Left lobe of liver (tissue), 2 donors: ENCODE measurements around the gene RPS6KA2. TPM values are rescaled to one million over a fixed set of nuclear protein-coding genes. Genes with fewer than 3 reads are reported as not detected.
A peak's percentile ranks its signal among the peaks of the same experiment; 100 is the strongest.

ENCODE experiments used
- ATAC-seq: fragments of 200-7000 bp; cut with Tn5 transposase; one replicate; pipeline ENCODE4 v1.9.1; 2020; ENCODE audit warnings: mild to moderate bottlenecking, moderate library complexity
- DNase-seq: peaks from one replicate; pipeline ENCODE4 v3.0.0-alpha.2; 2020; ENCODE audit warnings: low spot score
- total RNA-seq: library from RNA; stranded (reverse); gene quantifications from one replicate; pipeline ENCODE4 v1.2.1, GENCODE V29; 2021
- donor health status: DM: no; HTN: no; CAD: no; lungs with moderate emphysema.
- donor health status: DM: no; HTN: yes; CAD: no.

The RPS6KA2 gene
- total RNA-seq, 1 donor from 2014 or later: 12.4 TPM

- no peak for ATAC-seq
- no peak for DNase-seq
These were observed 47.7 kb downstream of the RPS6KA2 start for GRCh38 chr6:166579237-166579850.

- DNase-seq (no peak), ATAC-seq (no peak)
These were observed 48.4 kb downstream of the RPS6KA2 start for GRCh38 chr6:166578536-166579236.

DNA sequence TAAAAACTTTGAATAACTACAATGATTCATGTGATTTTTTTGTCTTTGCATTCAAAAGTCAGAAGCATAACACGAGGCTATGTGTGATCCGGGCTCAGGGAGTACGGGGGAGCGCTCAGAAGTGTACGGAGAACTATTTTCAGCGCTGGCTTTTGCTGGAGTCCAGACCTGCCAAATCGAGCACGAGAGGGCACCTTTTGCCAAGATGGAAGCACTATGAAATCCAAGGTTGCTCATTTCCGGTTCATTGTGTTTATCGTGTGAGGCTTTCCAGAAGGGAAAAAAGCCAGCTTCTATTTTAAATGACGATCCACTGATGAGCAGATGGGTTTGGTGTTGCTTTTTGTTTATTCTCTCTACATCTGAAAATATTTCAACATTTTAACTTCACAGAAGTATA lies 51.8 kb downstream of the RPS6KA2 start:
- DNase-seq (no peak), ATAC-seq (no peak)

- no peak for ATAC-seq
These were observed 53.4 kb downstream of the RPS6KA2 start for GRCh38 chr6:166573511-166574216.

GRCh38 chr6:166572370-166573261 lies 54.4 kb downstream of the RPS6KA2 start:
- no peak for DNase-seq
- ATAC-seq: peak; percentile 84

More at GRCh38 chr6:166573511-166574216, 53.4 kb downstream of the RPS6KA2 start:
- no peak for DNase-seq

GRCh38 chr6:166570929-166571713 lies 55.9 kb downstream of the RPS6KA2 start:
- ATAC-seq: no peak

DNA sequence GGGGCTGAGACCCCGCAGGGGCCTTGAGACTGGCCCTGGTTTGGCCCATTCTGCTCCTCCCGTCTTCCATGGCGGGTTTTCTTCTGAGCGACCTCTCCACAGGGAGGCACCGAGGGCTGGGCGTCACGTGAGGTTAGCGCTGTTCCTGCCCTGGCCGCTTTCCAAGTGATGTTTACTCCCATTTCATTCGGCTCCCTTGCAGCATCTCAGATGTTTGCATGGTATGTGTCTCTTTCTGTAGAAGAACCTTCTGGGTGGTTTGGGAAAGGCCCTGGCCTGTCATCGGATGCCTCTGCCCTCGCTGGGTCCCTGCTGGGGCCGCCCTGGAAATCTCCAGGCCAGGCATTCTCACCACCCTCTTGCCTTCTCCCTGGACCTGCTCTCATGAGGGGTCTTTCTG lies 57.8 kb downstream of the RPS6KA2 start:
- ATAC-seq: no peak
- no peak for DNase-seq

More at GRCh38 chr6:166570929-166571713, 55.9 kb downstream of the RPS6KA2 start:
- no peak for DNase-seq

DNA sequence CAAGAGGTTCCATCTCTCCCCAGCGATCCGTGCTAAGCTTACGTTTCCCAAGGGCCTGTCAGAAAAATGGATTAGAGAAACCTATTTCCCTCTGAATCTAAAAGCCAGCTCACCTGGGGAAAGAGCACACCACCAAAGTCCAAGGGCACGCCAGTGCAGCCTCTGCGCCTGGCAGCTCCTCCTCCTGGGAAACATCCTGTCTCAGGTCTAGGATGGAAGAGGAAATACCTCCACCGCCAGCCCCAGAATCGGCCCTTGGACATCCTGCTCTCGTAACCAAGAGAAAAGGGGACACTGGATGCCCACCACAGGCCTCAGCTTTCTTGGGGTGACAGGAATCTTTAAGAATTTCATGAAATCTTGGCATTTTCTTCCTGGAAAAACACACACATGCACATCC lies 59.2 kb downstream of the RPS6KA2 start:
- no peak for ATAC-seq
- DNase-seq: no peak

DNA sequence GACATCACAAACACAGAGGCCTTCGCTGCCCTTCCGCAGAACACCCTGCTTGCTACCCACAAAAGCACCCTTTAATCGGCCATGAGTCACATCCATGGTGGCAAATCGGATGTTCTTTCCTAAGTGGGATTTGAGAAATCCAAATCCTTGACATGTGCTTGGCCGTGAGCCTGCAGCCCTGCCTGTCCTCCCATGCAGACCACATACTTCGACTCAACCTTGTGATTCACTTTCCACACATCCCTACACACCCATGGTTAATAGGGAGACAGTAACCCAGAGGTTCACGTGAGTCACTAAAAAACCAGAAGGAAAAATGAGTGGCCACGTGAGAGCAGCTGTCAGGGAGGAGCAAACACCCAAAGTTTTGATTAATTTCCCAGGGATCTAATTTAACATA lies 59.9 kb downstream of the RPS6KA2 start:
- no peak for DNase-seq
- ATAC-seq: no peak

GRCh38 chr6:166566026-166567011 lies 60.7 kb downstream of the RPS6KA2 start:
- ATAC-seq: no peak
- no peak for DNase-seq

DNA sequence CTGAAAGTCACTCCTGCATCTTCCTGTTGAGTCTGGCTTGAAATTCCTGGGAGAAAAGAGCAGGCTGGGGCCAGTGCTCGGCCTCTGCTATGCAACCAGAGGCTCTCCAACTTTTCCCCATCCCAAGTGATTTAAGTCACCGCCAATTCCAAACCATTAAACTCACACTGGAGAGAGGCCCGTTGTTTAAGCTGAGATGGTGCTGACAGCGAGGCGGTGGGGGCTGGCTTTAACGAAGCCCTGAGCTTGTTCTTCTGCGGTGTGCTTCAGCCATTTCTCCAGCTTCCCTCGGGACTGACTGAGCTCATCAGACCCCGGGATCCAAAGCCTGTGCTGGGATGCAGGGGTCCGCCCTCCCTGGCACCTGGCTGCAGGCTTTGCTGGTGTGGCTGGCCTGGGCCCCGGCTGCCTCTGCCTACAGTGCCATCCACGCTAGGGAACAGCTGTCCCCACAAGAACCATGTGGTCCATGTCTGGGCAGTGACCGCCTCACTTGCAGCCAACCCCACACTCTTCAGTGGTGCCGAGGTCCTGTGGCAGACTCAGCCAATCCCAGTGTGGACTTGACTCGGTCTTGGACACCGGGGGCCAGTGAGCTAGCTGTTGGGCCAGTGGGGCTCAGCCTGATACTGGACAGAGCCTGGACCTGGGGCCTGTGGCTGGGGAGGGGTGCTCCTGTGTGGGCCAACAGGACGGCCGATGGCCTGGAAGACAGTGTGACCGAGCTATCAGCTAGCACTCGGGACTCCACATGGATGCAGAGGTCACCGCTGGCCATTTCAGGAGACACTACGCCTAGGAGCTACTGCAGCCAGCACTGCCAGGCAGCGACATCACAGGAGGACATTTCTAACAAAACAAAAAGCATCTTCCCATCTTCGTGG lies 61.7 kb downstream of the RPS6KA2 start:
- DNase-seq: no peak
- ATAC-seq: no peak

DNA sequence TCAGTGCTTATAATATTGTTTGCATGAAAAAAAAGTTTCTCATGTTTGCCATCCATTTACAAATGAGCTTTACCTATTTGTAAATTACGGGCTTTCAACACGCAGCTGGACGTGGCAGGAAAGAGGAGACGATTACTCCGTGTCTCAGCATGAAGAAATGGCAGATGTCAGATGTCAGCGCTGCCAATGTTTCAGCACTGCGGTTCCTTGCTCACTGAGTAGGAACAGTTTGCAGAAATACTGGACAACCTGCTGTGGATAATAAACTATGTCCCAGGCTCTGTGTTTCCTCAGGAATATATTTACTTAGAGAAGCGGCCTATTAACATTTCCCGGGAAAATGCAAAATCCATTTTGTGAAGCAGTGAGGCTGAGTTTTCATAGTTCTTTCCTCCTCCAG lies 63.2 kb downstream of the RPS6KA2 start:
- ATAC-seq: no peak
- DNase-seq: no peak

DNA sequence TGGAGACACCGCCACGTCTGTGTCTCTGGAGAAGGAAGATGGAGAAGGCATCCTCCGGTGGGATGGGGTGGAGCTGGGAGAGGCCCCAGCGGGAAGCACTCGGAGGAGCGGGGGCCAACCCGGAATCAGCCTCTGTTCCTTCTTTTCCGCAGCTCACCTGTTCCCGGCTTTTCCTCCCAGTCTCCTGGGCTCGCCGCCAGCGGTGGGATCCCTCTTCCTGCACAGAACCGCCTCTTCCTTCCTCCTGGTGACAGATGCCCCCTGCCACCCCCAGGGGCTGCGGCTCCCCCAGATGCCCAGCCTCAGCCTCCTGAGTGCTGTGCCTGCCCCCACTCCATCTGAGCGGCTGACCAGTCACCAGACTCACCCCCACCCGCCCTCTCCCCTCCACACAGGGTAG lies 63.9 kb downstream of the RPS6KA2 start:
- DNase-seq (no peak), ATAC-seq (no peak)

GRCh38 chr6:166562726-166563125 lies 64.3 kb downstream of the RPS6KA2 start:
- no peak for ATAC-seq
- no peak for DNase-seq

DNA sequence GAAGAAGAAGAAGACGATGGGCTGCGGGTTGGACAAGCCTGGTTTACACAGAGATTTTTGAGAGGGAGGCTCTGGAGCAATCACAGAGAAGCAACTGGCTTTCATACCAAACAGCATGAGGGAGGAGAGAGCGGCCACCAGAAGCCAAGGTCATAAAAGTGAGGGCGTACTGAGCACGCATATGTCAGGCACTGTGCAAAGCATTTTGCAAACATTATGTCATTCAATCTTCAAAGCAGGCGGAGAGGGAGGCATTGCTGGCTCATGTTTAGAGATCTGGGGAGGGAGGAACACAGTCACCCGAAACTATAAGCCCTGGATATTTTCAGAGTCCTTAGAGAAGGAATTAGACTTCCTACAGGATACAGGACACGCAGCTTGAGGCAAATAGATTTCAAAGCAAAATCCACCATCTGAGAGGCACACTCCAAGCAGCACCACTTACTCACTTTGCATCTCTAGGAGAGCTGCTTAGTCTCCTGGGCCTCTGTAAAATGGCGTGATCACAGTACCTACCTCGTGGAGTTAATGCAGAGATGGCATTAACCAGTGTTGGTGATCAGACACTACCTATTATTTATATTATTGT lies 65.2 kb downstream of the RPS6KA2 start:
- ATAC-seq (no peak), DNase-seq (no peak)

GRCh38 chr6:166560222-166560621 lies 66.8 kb downstream of the RPS6KA2 start:
- DNase-seq (no peak), ATAC-seq (no peak)

- DNase-seq (no peak), ATAC-seq (no peak)
These were observed 67.4 kb downstream of the RPS6KA2 start for GRCh38 chr6:166559662-166560061.

GRCh38 chr6:166559211-166559610 lies 67.8 kb downstream of the RPS6KA2 start:
- DNase-seq: no peak
- ATAC-seq: no peak
